HG03196 (cell line): ENCODE measurements around the gene CHRNA10.

ENCODE experiments used
- ATAC-seq: cut with Tn5 transposase; IDR thresholded peaks from one replicate; pipeline ENCODE4 v1.9.1; 2021; ENCODE audit not compliant: unreplicated experiment

CHRNA10 gene, protein sequence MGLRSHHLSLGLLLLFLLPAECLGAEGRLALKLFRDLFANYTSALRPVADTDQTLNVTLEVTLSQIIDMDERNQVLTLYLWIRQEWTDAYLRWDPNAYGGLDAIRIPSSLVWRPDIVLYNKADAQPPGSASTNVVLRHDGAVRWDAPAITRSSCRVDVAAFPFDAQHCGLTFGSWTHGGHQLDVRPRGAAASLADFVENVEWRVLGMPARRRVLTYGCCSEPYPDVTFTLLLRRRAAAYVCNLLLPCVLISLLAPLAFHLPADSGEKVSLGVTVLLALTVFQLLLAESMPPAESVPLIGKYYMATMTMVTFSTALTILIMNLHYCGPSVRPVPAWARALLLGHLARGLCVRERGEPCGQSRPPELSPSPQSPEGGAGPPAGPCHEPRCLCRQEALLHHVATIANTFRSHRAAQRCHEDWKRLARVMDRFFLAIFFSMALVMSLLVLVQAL

GRCh38 chr11:3671334-3672254, at the start of gene CHRNA10:
Gene CHRNA10 (minus strand): TSS chr11:3671384. CDS start chr11:3671312, 72 bp downstream.
- no peak for ATAC-seq

DNA sequence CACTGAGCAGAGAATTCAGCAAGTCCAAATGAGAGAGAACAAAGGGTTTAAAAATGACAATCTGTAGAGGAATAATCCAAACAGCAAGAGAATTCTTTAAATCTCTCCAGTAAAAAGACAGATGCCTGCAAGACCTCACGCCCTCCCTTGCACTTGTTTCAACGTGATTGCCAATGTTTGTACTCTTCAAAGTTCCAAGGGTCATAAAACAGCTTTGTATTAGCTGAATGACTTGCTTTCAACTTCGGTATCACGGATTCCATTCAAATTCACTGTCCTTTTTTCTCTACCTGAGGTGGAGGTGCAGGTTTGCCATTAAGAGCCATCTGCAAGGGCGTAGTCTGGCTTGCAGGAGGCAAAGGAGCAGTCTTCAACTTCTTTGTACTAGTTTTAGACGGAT, 41.1 kb upstream of the CHRNA10 start:
- ATAC-seq = no peak

- ATAC-seq = no peak
These were observed 39.5 kb upstream of the CHRNA10 start for GRCh38 chr11:3710485-3711259.

DNA sequence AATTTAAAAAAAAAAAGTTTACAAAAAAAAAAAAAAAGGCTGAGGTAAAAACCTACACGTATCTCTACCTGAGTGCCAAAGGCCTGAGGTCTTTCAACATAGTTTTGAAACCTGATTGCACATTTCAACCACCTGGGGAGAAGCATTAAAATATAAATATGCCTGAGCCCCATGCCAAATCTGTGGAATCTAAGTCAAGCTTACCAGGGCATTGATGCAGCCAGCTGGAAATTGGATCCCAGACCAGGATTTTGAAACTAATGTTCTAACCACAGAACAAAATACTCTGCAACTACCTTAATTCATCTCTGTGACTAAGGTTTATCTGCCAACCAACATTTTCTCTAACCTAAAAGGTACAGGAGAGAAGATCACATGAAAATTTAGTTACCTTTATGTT, 38.8 kb upstream of the CHRNA10 start:
- ATAC-seq = no peak

DNA sequence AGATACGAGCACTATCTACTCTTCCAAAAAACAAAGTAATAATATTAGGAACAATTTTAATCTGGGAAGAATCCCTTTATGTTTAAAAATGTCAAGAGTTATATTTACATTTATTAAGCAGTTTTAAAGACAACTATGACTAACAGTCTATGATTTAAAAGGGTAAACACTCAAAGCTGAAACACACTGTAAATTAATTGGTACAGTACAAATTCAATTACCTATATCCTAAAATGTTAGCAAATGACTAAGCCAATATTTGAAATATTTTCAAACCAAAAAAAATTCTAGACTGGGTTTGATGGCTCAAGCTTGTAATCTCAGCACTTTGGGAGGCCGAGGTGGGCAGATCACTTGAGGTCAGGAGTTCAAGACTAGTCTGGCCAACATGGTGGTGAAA, 36.0 kb upstream of the CHRNA10 start:
- no peak for ATAC-seq

DNA sequence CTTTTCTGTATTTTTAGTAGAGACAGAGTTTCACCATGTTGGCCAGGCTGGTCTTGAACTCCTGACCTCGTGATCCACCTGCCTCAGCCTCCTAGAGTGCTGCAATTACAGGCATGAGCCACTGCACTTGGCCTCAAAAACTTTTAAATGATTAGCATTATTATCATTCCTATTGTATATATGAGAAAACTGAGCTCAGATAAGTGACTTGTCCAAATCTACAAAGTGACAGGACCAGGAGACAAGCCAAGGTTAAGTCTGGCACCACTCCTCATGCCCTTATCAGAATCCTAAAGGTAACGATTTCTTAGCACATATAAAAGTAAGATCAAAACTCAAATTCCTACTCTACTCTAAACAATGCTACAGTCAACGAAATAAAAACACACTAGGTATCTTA, 32.2 kb upstream of the CHRNA10 start:
- no peak for ATAC-seq

DNA sequence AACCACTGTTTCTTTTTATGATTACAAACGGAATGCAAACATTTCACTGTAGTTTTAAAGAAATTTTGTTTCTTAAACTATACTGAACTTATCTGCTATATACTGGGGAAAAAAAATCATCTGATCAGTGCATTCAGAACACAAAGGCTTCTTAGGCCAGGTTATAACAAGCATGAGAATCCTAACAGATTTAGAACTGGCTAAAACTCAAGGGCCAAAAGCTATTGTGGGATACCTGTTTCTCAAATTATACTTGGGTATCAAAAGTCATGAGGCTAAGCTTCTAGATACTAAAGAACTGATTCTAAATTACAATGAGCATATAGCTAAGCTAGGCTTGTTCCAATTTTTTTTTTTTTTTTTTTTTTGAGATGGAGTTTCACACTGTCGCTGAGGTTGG, 29.7 kb upstream of the CHRNA10 start:
- ATAC-seq = no peak

DNA sequence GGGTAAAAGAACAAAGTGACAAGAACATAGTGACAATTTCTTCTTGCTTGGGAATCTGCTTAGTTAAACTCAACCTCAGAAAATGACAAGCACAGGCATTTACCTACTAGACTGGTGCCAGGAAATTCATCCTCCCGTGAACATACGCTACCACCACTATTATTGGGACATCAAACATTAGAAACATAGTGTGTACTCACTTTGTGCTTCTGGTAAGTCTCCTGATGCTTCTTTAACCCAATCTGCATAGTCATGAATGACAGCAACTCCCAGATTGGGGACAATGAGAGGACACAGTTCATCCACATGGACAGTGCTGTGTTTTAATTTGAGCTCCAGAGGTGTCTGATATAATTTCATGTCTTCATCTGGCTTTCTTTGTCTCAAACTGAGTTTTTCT, 29.2 kb upstream of the CHRNA10 start:
- ATAC-seq = no peak

GRCh38 chr11:3686751-3687150, 15.6 kb upstream of the CHRNA10 start:
- ATAC-seq = no peak

DNA sequence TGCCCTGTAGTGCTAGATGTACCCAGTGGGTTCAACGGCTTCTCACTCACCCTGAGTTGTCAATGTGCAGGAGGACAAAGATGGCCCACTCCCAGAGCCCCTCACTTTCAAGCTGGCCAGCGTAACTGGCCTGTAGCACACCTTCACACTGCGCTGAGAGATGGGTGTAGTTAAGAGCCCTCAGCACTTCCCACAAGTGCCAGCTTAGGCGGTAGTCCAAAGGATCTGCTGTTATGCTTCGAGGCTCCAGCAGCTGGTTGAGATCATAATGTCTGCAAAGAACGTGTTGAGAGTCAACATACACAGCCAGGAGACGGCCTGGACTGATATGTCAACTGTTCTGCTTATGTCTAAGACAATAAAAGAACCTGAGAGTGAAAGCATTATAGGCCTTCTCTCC, 14.7 kb upstream of the CHRNA10 start:
- no peak for ATAC-seq

DNA sequence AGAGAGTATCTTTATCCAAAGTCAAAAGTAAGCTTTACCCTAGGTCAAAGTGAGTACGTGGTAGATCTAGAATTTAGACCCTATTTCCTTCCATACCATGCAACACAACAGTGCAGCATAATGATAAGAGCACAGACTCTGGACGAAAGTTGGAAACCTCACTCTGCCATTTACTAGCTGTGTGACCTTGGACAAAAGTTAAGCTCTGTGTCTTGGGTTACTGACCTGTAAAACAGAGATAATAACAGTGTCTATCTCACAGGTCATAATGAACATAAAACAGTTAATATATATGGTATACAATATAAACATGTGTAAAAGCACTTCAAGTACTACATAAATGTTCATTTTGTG, 13.6 kb upstream of the CHRNA10 start:
- no peak for ATAC-seq

GRCh38 chr11:3684129-3684818, 13.1 kb upstream of the CHRNA10 start:
- no peak for ATAC-seq

DNA sequence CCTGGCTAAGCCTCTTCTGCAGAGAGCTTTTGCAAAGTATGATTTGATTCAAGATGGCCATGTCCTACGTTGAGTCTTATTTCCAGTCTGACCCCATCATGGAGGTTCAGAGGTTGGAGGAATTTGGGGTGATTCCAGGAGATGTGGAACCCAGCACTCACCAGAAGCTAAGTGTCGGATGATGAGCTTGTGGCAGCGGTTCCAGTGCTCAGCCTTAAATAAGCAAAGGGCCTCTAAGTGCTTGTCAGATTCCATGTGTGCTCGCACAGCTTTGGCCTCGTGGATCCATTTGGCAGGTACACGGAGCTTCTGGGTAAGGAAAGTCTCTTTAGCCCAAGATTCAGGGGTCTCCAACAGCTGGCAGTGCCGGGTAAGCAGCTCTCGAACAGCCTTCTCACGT, 11.9 kb upstream of the CHRNA10 start:
- no peak for ATAC-seq

DNA sequence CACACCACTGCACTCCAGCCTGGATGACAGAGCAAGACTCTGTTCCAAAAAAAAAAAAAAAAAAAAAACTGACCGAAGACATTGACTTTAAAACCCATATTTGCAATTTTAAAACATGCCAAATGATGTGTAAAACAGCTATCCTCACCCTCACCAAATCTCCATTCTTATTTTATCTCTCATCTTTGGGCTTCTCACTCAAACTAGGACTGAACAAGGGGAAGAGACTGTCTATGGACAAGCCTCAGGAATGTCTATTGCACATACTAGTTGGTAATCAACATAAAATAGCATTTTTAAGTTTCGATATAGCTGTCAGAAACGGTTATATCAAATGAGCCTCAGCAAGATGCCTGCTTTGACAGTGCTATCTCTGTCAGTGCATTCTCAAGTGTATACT, 7.9 kb upstream of the CHRNA10 start:
- no peak for ATAC-seq

DNA sequence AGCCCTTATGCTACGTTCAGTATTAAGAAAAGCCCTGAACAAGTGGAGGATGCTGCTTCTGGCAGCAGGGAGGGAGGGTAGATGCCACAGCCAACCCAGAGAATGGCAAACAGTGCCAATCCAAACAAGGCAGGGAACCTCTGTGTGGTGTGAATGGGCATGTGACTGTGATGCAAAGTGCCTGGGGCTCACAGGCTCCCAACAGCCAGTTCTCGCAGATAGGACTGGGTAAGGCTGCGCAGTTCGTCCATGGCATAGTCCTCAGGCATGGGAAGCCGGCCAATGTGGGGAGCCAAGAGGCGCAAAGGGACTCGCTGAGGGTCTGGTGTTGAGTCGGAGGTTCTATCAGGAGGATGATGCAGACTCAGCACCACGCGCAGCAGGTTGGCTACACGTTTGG, 4.8 kb upstream of the CHRNA10 start:
- no peak for ATAC-seq

GRCh38 chr11:3674189-3674588, 3.0 kb upstream of the CHRNA10 start:
- no peak for ATAC-seq

DNA sequence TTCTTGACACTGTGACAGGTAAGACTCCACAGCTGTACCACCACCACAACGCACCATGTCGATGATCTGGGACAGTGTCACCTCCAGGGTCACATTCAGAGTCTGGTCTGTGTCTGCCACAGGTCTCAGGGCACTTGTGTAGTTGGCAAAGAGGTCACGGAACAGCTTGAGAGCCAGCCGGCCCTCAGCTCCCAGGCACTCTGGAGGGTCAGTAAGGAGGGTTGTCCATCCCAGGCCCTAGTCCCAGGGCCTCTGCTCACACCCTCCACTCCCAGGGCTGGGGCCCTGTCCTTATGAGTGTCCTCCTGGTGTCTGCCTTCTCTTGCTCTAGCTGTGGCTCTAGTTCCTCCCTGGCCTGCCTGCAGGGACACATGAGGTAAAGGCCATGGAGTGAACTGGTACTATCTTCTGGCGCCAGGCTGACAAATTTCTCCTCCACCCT, 1.4 kb downstream of the CHRNA10 start:
- no peak for ATAC-seq

DNA sequence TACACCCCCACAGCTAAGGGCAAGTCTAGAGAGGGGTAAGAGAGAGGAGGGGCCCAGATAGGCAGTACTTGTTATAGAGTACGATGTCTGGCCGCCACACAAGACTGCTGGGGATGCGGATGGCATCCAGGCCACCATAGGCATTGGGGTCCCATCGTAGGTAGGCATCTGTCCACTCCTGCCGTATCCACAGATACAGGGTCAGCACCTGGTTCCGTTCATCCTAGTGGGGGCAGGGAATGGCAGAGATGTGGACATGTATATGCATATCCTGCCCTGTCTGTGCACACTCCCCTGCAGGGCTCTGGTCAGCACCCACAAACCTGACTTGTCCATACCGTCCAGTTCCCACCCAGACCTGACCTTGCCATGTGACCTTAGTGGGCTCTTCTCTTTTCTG, 2.1 kb downstream of the CHRNA10 start:
- no peak for ATAC-seq

- ATAC-seq = no peak
These were observed 3.8 kb downstream of the CHRNA10 start for GRCh38 chr11:3667149-3668035.
